ENCODE data around the gene EML6. TPM values are rescaled to one million over a fixed set of nuclear protein-coding genes. Genes with fewer than 3 reads are reported as not detected.

Gene EML6
- total and polyA plus RNA-seq, 4 donors: 0.95 to 2.7 (median 2.6) TPM; not detected in 1

DNA sequence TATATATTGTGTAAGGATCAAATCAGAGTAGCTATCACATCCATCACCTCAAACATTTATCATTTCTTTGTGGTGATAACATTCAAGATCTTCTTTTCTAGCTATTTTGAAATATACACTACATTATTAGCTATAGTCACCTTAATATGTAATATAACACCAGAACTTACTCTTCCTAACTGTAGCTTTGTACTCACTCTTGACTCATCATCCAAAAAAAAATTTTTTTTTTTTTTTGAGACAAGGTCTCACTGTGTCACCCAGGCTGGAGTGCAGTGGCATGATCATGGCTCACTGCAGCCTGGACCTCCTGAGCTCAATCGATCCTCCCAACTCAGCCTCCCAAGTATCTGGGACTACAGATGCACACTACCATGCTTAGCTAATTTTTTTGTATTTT is 153.3 kb downstream of the EML6 start:
- intact Hi-C loops (cut with DNase I): no loop called here
- ATAC-seq (ENCODE audit: low FRiP score) (no peak), DNase-seq (no peak)
- H3K4me1 ChIP-seq (ENCODE audit: control insufficient read depth in 1 of 2, insufficient read depth in 2 of 2, low read length in 2 of 2): no peaks in the 10 kb centered on the region
- H3K36me3 ChIP-seq (ENCODE audit: control insufficient read depth in 1 of 2, insufficient read depth in 2 of 2, low read length in 1 of 2): no peaks in the 10 kb centered on the region
- H3K9me3 ChIP-seq (ENCODE audit: control insufficient read depth, low read length): no peaks in the 10 kb centered on the region
- H3K4me3 ChIP-seq (ENCODE audit: low read length in 2 of 2): no peak overlapping the region
- H3K27ac ChIP-seq (ENCODE audit: low read depth in 1 of 2, low read length in 2 of 2): no peak overlapping the region
- WGBS, 2 donors: 95 to 99% methylated on average over 1 of the region's 1 CpG
- no peaks in the 10 kb centered on the region for H3K27me3 ChIP-seq (ENCODE audit: control insufficient read depth in 1 of 2, insufficient read depth in 2 of 2, low read length in 1 of 2)

DNA sequence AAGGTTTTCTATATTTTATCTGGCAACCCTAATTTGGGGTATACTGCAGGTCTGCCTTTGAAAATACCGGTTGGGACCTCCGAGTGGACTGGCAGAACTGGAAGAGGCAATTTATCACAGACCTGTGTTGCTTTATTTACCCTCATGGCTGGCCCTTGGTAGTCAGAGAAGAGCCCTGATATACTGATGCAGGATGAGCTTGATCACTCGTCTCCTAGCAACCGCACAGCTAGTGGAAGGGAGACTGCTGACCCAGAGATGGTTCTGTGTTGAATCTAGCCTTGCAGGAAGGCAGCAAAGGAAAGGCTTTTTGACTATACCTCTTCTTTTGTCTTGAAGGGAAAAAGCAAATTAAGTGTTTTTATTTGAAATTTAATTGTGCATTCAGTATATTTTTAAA is 154.7 kb downstream of the EML6 start:
- no peaks in the 10 kb centered on the region for H3K36me3 ChIP-seq (ENCODE audit: control insufficient read depth in 1 of 2, insufficient read depth in 2 of 2, low read length in 1 of 2)
- ATAC-seq (ENCODE audit: low FRiP score) (no peak), DNase-seq (no peak)
- no peak overlapping the region for H3K4me3 ChIP-seq (ENCODE audit: low read length in 2 of 2)
- no peaks in the 10 kb centered on the region for H3K27me3 ChIP-seq (ENCODE audit: control insufficient read depth in 1 of 2, insufficient read depth in 2 of 2, low read length in 1 of 2)
- H3K4me1 ChIP-seq (ENCODE audit: control insufficient read depth in 1 of 2, insufficient read depth in 2 of 2, low read length in 2 of 2): no peaks in the 10 kb centered on the region
- WGBS, 2 donors: 69 to 80% methylated on average over 4 of the region's 4 CpGs
- no peaks in the 10 kb centered on the region for H3K9me3 ChIP-seq (ENCODE audit: control insufficient read depth, low read length)
- no peak overlapping the region for H3K27ac ChIP-seq (ENCODE audit: low read depth in 1 of 2, low read length in 2 of 2)
- intact Hi-C loops (cut with DNase I): no loop called here

DNA sequence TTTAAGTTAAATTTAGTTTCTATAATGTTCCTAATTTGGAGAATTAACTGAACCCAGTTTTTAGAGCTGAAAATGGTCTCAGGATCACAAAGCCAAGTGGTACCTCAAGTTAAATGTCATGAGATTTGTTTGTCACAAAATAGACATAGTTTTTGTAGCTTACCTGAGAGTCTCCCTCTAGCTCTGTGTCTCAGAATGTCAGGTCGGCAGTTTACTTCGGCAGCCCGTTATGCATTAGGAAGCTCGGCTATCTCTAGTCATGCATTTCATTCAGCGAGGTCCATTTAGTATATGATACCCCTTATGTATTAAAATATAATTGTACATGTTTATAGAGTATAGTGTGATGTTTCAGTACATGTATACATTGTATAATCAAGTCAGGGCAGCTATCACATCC is 155.6 kb downstream of the EML6 start:
- H3K9me3 ChIP-seq (ENCODE audit: control insufficient read depth, low read length): no peaks in the 10 kb centered on the region
- intact Hi-C loops (cut with DNase I): no loop called here
- DNase-seq (no peak), ATAC-seq (ENCODE audit: low FRiP score) (no peak)
- no peak overlapping the region for H3K27ac ChIP-seq (ENCODE audit: low read depth in 1 of 2, low read length in 2 of 2)
- no peaks in the 10 kb centered on the region for H3K27me3 ChIP-seq (ENCODE audit: control insufficient read depth in 1 of 2, insufficient read depth in 2 of 2, low read length in 1 of 2)
- H3K4me3 ChIP-seq (ENCODE audit: low read length in 2 of 2): no peak overlapping the region
- H3K4me1 ChIP-seq (ENCODE audit: control insufficient read depth in 1 of 2, insufficient read depth in 2 of 2, low read length in 2 of 2): no peaks in the 10 kb centered on the region
- WGBS, 2 donors: 88 to 92% methylated on average over 5 of the region's 5 CpGs
- H3K36me3 ChIP-seq (ENCODE audit: control insufficient read depth in 1 of 2, insufficient read depth in 2 of 2, low read length in 1 of 2): no peaks in the 10 kb centered on the region

DNA sequence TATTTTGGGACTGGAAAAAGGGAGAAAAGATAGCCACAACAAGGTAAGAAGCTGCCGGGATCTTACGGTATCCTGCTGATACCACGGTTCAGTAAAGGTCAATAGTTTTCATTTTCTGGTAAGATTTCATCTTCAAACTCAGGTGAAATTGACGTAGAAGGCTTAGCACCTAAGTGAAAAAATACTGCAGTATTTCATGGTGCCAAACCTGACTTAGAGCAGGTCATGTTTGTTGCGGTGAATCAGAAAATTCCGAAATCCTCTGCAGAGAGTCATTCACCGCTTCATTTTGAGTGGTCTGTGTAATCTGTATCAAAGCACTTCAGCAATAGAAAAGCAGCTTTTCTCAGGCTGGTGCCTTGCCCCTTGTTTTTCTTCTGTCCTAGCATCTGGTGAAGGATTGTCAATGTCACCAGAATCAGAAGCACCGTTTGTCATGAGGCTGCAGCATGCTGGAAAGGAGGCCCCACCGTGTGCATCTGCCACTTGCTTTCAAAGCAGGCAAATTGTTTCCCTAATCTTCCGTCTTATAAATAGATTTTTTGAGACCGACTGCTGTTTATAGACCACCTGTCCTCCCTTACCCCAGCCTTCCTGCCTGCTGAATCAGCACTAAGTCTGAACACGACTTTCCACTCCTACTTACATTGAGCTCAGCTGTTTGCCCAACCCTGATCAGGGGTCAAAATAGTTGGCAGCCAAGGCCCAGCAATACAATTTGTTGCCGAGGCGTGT is 156.3 kb downstream of the EML6 start:
- intact Hi-C loops (cut with DNase I): no loop called here

DNA sequence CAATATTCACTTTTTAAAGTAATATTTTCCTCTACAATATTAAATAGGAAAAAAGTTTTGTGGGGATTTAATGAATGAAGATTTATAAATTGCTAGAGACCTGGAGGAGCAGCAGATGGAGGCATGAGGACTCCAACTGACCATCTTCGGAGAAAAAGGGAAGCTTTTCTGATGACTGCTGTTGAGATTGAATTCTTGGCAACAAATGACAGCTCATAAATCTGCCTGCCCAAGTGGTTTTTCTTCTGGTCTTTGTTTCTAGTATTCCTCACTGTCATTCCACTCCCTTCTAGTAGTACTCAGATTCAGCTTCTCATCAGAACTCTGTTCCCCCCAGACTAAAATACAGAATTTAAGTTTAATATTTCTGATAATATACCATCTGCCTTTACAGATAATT is 157.0 kb downstream of the EML6 start:
- Histone ChIP-seq H3K27ac (ENCODE audit: low read depth in 1 of 2, low read length in 2 of 2) (no peak overlapping the region), H3K27me3 (ENCODE audit: control insufficient read depth in 1 of 2, insufficient read depth in 2 of 2, low read length in 1 of 2) (no peaks in the 10 kb centered on the region), H3K4me3 (ENCODE audit: low read length in 2 of 2) (no peak overlapping the region), H3K9me3 (ENCODE audit: control insufficient read depth, low read length) (no peaks in the 10 kb centered on the region), H3K4me1 (ENCODE audit: control insufficient read depth in 1 of 2, insufficient read depth in 2 of 2, low read length in 2 of 2) (no peaks in the 10 kb centered on the region), H3K36me3 (ENCODE audit: control insufficient read depth in 1 of 2, insufficient read depth in 2 of 2, low read length in 1 of 2) (no peaks in the 10 kb centered on the region)
- WGBS, 2 donors: 60 to 62% methylated on average over 1 of the region's 1 CpG
- ATAC-seq (ENCODE audit: low FRiP score): no peak
- intact Hi-C loops (cut with DNase I): no loop called here
- no peak for DNase-seq

More for the DNA sequence above, 156.3 kb downstream of the EML6 start:
- Histone ChIP-seq H3K27me3 (ENCODE audit: control insufficient read depth in 1 of 2, insufficient read depth in 2 of 2, low read length in 1 of 2) (no peaks in the 10 kb centered on the region), H3K36me3 (ENCODE audit: control insufficient read depth in 1 of 2, insufficient read depth in 2 of 2, low read length in 1 of 2) (no peaks in the 10 kb centered on the region), H3K27ac (ENCODE audit: low read depth in 1 of 2, low read length in 2 of 2) (no peak overlapping the region), H3K4me3 (ENCODE audit: low read length in 2 of 2) (no peak overlapping the region), H3K4me1 (ENCODE audit: control insufficient read depth in 1 of 2, insufficient read depth in 2 of 2, low read length in 2 of 2) (no peaks in the 10 kb centered on the region), H3K9me3 (ENCODE audit: control insufficient read depth, low read length) (no peaks in the 10 kb centered on the region)
- no peak for DNase-seq
- ATAC-seq (ENCODE audit: low FRiP score): no peak
- 74 to 78% methylated on average over 14 of the region's 14 CpGs for WGBS, 2 donors

DNA sequence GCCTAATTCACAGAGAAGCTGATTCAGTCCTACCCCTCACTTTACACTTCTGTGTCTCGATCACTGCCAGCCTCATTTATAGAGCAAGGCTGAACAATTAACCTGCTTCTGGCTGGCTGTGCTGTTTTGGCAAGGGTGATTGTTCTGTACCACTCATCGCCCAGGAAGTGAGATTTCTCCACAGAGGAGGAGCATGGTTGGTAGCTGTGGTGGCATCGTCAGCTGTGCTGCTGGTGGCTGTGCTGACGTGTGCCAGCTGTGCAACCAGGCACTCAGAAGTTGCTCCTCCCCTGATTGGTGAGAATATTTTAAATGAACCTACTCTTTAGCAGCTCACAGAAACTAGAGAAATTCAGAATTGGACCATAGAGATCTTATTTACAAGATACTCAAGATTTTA is 158.3 kb downstream of the EML6 start:
- intact Hi-C loops (cut with DNase I): no loop called here
- Histone ChIP-seq H3K36me3 (ENCODE audit: control insufficient read depth in 1 of 2, insufficient read depth in 2 of 2, low read length in 1 of 2) (no peaks in the 10 kb centered on the region), H3K27ac (ENCODE audit: low read depth in 1 of 2, low read length in 2 of 2) (no peak overlapping the region), H3K4me3 (ENCODE audit: low read length in 2 of 2) (no peak overlapping the region), H3K4me1 (ENCODE audit: control insufficient read depth in 1 of 2, insufficient read depth in 2 of 2, low read length in 2 of 2) (no peaks in the 10 kb centered on the region), H3K27me3 (ENCODE audit: control insufficient read depth in 1 of 2, insufficient read depth in 2 of 2, low read length in 1 of 2) (no peaks in the 10 kb centered on the region), H3K9me3 (ENCODE audit: control insufficient read depth, low read length) (no peaks in the 10 kb centered on the region)
- 82 to 85% methylated on average over 4 of the region's 4 CpGs for WGBS, 2 donors
- no peak for ATAC-seq (ENCODE audit: low FRiP score)
- no peak for DNase-seq

DNA sequence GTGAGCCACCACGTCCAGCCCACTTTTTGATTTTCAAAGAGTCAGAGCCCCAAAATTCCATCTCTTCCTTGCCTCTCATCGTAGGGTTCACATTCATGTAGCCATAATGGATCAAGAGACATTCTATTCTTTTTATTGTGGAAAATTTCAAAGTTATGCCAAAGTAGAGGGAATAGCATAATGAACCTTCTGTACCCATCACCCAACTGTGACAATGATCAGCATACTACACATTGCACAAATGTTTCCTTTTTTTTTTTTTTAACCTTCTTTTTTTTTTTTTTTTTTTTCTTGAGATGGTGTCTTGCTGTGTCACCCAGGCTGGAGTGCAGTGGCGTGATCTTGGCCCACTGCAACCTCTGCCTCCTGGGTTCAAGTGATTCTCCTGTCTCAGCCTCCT is 162.4 kb downstream of the EML6 start:
- Histone ChIP-seq H3K4me3 (ENCODE audit: low read length in 2 of 2) (no peak overlapping the region), H3K36me3 (ENCODE audit: control insufficient read depth in 1 of 2, insufficient read depth in 2 of 2, low read length in 1 of 2) (no peaks in the 10 kb centered on the region), H3K9me3 (ENCODE audit: control insufficient read depth, low read length) (no peaks in the 10 kb centered on the region), H3K27me3 (ENCODE audit: control insufficient read depth in 1 of 2, insufficient read depth in 2 of 2, low read length in 1 of 2) (no peaks in the 10 kb centered on the region), H3K27ac (ENCODE audit: low read depth in 1 of 2, low read length in 2 of 2) (no peak overlapping the region), H3K4me1 (ENCODE audit: control insufficient read depth in 1 of 2, insufficient read depth in 2 of 2, low read length in 2 of 2) (no peaks in the 10 kb centered on the region)
- intact Hi-C loops (cut with DNase I): no loop called here
- ATAC-seq (ENCODE audit: low FRiP score) (no peak), DNase-seq (no peak)
- WGBS, 2 donors: 93 to 96% methylated on average over 3 of the region's 3 CpGs

DNA sequence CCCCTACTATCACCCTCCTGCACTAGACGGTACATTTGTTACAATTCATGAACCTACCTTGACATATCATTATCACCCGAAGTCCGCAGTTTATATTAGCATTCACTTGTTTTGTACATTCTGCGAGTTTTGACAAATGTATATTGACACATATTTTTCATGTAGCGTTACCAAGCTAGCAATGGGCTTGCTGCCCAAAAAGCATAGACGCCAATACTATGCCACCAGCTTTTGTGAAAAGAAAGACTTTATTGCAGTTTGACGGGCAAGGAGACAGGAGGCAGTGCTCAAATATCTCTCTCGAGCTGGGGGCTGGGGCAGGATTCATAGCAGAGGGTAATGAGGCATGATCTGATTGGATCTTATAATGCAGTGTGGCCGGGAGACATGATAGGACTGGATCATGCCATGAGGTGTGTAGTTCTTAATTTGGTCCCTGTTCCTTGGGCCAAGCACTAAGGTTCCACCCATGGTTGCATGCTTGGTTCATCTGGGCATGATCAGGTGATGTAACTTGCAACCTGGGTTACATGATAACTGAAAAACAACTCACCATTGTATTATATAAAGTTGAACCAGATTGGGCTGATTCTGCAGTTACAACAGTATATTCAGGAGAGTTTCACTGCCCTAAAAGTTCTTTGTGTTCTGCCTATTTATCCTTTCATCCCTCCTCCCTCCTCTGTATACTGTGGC is 164.5 kb downstream of the EML6 start:
- H3K9me3 ChIP-seq (ENCODE audit: control insufficient read depth, low read length): no peaks in the 10 kb centered on the region
- no peaks in the 10 kb centered on the region for H3K4me1 ChIP-seq (ENCODE audit: control insufficient read depth in 1 of 2, insufficient read depth in 2 of 2, low read length in 2 of 2)
- peaks cover 0 to 1% of the 10 kb centered on the region in 2 donors for H3K36me3 ChIP-seq (ENCODE audit: control insufficient read depth in 1 of 2, insufficient read depth in 2 of 2, low read length in 1 of 2)
- 75 to 86% methylated on average over 9 of the region's 9 CpGs for WGBS, 2 donors
- ATAC-seq (ENCODE audit: low FRiP score) (no peak), DNase-seq (no peak)
- no peak overlapping the region for H3K4me3 ChIP-seq (ENCODE audit: low read length in 2 of 2)
- H3K27ac ChIP-seq (ENCODE audit: low read depth in 1 of 2, low read length in 2 of 2): no peak overlapping the region
- intact Hi-C loops (cut with DNase I): no loop called here
- H3K27me3 ChIP-seq (ENCODE audit: control insufficient read depth in 1 of 2, insufficient read depth in 2 of 2, low read length in 1 of 2): no peaks in the 10 kb centered on the region

DNA sequence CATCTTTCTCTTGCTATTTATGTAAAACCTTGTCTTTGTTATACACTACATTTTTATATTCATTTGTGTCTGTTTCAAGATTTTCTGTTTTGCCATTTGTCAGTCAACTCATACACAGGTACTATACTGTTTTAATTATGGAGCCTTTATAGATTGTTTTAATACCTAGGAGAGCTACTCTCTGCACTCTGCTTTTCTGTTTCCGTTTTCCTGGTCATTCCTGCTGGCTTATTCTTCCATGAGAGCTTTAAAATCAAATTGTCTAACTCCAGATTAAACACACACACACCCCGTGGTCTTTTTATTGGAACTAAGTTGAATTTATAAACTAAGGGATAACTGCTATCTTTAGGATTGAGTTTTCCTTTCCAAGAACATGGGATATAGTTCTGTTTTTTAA is 165.6 kb downstream of the EML6 start:
- H3K27me3 ChIP-seq (ENCODE audit: control insufficient read depth in 1 of 2, insufficient read depth in 2 of 2, low read length in 1 of 2): no peaks in the 10 kb centered on the region
- 65 to 68% methylated on average over 2 of the region's 2 CpGs for WGBS, 2 donors
- H3K27ac ChIP-seq (ENCODE audit: low read depth in 1 of 2, low read length in 2 of 2): no peak overlapping the region
- peaks cover 0 to 1% of the 10 kb centered on the region in 2 donors for H3K36me3 ChIP-seq (ENCODE audit: control insufficient read depth in 1 of 2, insufficient read depth in 2 of 2, low read length in 1 of 2)
- intact Hi-C loops (cut with DNase I): no loop called here
- DNase-seq (no peak), ATAC-seq (ENCODE audit: low FRiP score) (no peak)
- no peaks in the 10 kb centered on the region for H3K4me1 ChIP-seq (ENCODE audit: control insufficient read depth in 1 of 2, insufficient read depth in 2 of 2, low read length in 2 of 2)
- no peak overlapping the region for H3K4me3 ChIP-seq (ENCODE audit: low read length in 2 of 2)
- H3K9me3 ChIP-seq (ENCODE audit: control insufficient read depth, low read length): no peaks in the 10 kb centered on the region

All from aorta (tissue), 5 donors.